HEK293 (cell line): ENCODE data around the gene C17orf100.

Source experiments
- CTCF ChIA-PET: fragments of 350-600 bp; formaldehyde crosslinking; extraction: SDS; loops from one replicate; lab custom pipeline; 2021; ENCODE audit warnings: antibody characterized with exemption; lab: Yijun Ruan, JAX
- POLR2A ChIA-PET: fragments of 300-600 bp; formaldehyde crosslinking; extraction: SDS; loops from one replicate; lab custom pipeline; 2020; ENCODE audit warnings: antibody characterized with exemption, inconsistent platforms; lab: Yijun Ruan, JAX
- H3K27ac ChIP-seq: fragments of 200-500 bp; sonication (Bioruptor generic); 2 replicates; pipeline ENCODE4 v1.5.1; 2014; ENCODE audit warnings: low read depth, low read length, control low read depth, inconsistent platforms; ENCODE audit errors: extremely low read depth
- H3K36me3 ChIP-seq, 2 experiments: fragments of 200-500 bp in 1 of 2; sonication (Bioruptor generic) in 1 of 2; 1 replicate in 1 of 2; 2 replicates in 1 of 2; pipeline ENCODE4 v1.5.1; 2014 to 2017; ENCODE audit warnings: inconsistent platforms in 2 of 2, low read length in 2 of 2; ENCODE audit not compliant: control insufficient read depth in 2 of 2, insufficient read depth in 1 of 2
- H3K4me1 ChIP-seq: fragments of 200-500 bp; sonication (Bioruptor generic); 2 replicates; pipeline ENCODE4 v1.5.1; 2014; ENCODE audit warnings: mild to moderate bottlenecking, low read length, inconsistent platforms; ENCODE audit not compliant: control insufficient read depth, insufficient read depth
- H3K4me3 ChIP-seq: 2 replicates; pipeline ENCODE4 v1.5.1; 2011; ENCODE audit warnings: low read depth, mild to moderate bottlenecking, control low read depth, low read length, moderate library complexity
- H3K9me3 ChIP-seq: fragments of 200-500 bp; sonication (Bioruptor generic); 2 replicates; pipeline ENCODE4 v1.5.1; 2014; ENCODE audit warnings: low read depth, low read length, inconsistent platforms; ENCODE audit not compliant: control insufficient read depth, insufficient read depth
- EGR2 ChIP-seq: fragments of 450-650 bp; formaldehyde crosslinking; IDR thresholded peaks from 2 replicates; pipeline ENCODE4 v1.5.1; 2016; ENCODE audit warnings: low read depth, missing biosample characterization, missing genetic modification characterization
- KLF1 ChIP-seq: fragments of 450-650 bp; formaldehyde crosslinking; IDR thresholded peaks from 2 replicates; pipeline ENCODE4 v1.5.1; 2016; ENCODE audit warnings: missing biosample characterization, missing genetic modification characterization
- KLF10 ChIP-seq: fragments of 450-650 bp; IDR thresholded peaks from 2 replicates; pipeline ENCODE4 v1.5.1; 2018; ENCODE audit warnings: missing biosample characterization, mild to moderate bottlenecking, missing genetic modification characterization
- KLF8 ChIP-seq: fragments of 450-650 bp; formaldehyde crosslinking; IDR thresholded peaks from 2 replicates; pipeline ENCODE4 v1.5.1; 2016; ENCODE audit warnings: missing biosample characterization, missing genetic modification characterization
- PATZ1 ChIP-seq: fragments of 450-650 bp; formaldehyde crosslinking; IDR thresholded peaks from 2 replicates; pipeline ENCODE4 v1.5.1; 2016; ENCODE audit warnings: missing biosample characterization, missing genetic modification characterization
- PRDM4 ChIP-seq: fragments of 450-650 bp; formaldehyde crosslinking; IDR thresholded peaks from 2 replicates; pipeline ENCODE4 v1.5.1; 2017; ENCODE audit warnings: missing biosample characterization, missing genetic modification characterization
- SCRT1 ChIP-seq: fragments of 450-650 bp; formaldehyde crosslinking; IDR thresholded peaks from 2 replicates; pipeline ENCODE4 v1.5.1; 2016; ENCODE audit warnings: missing biosample characterization, missing genetic modification characterization, borderline replicate concordance
- SP2 ChIP-seq: fragments of 450-650 bp; formaldehyde crosslinking; IDR thresholded peaks from 2 replicates; pipeline ENCODE4 v1.5.1; 2016; ENCODE audit warnings: missing biosample characterization, missing genetic modification characterization
- SP3 ChIP-seq: fragments of 450-650 bp; formaldehyde crosslinking; IDR thresholded peaks from 2 replicates; pipeline ENCODE4 v1.5.1; 2016; ENCODE audit warnings: missing biosample characterization, missing genetic modification characterization
- SP7 ChIP-seq: fragments of 450-650 bp; formaldehyde crosslinking; IDR thresholded peaks from 2 replicates; pipeline ENCODE4 v1.5.1; 2016; ENCODE audit warnings: missing biosample characterization, missing genetic modification characterization
- ZBTB21 ChIP-seq: fragments of 450-650 bp; formaldehyde crosslinking; IDR thresholded peaks from 2 replicates; pipeline ENCODE4 v1.5.1; 2017; ENCODE audit warnings: missing biosample characterization, missing genetic modification characterization
- ZBTB8A ChIP-seq: fragments of 450-650 bp; formaldehyde crosslinking; IDR thresholded peaks from 2 replicates; pipeline ENCODE4 v1.5.1; 2016; ENCODE audit warnings: missing biosample characterization, missing genetic modification characterization
- ZFHX2 ChIP-seq: fragments of 450-650 bp; formaldehyde crosslinking; conservative IDR thresholded peaks from 2 replicates; pipeline ENCODE4 v1.5.1; 2016; ENCODE audit warnings: missing biosample characterization, missing genetic modification characterization
- ZNF155 ChIP-seq: fragments of 450-650 bp; formaldehyde crosslinking; IDR thresholded peaks from 2 replicates; pipeline ENCODE4 v1.5.1; 2016; ENCODE audit warnings: missing biosample characterization, missing genetic modification characterization
- ZNF292 ChIP-seq: fragments of 450-650 bp; formaldehyde crosslinking; IDR thresholded peaks from 2 replicates; pipeline ENCODE4 v1.5.1; 2016; ENCODE audit warnings: low read depth, missing biosample characterization, missing genetic modification characterization, borderline replicate concordance
- ZNF394 ChIP-seq: fragments of 450-650 bp; formaldehyde crosslinking; IDR thresholded peaks from 2 replicates; pipeline ENCODE4 v1.5.1; 2016; ENCODE audit warnings: missing biosample characterization, missing genetic modification characterization, mild to moderate bottlenecking, moderate library complexity, borderline replicate concordance
- ZNF518A ChIP-seq: fragments of 450-650 bp; formaldehyde crosslinking; conservative IDR thresholded peaks from 2 replicates; pipeline ENCODE4 v1.5.1; 2016; ENCODE audit warnings: low read depth, missing biosample characterization, missing genetic modification characterization
- ZNF600 ChIP-seq: fragments of 450-650 bp; formaldehyde crosslinking; IDR thresholded peaks from 2 replicates; pipeline ENCODE4 v1.5.1; 2016; ENCODE audit warnings: missing biosample characterization, missing genetic modification characterization
- ZNF629 ChIP-seq: fragments of 450-650 bp; formaldehyde crosslinking; IDR thresholded peaks from 2 replicates; pipeline ENCODE4 v1.5.1; 2017; ENCODE audit warnings: missing biosample characterization, missing genetic modification characterization
- ZNF785 ChIP-seq: fragments of 450-650 bp; formaldehyde crosslinking; IDR thresholded peaks from 2 replicates; pipeline ENCODE4 v1.5.1; 2016; ENCODE audit warnings: missing biosample characterization, missing genetic modification characterization
- ZNF792 ChIP-seq: fragments of 450-650 bp; formaldehyde crosslinking; IDR thresholded peaks from 2 replicates; pipeline ENCODE4 v1.5.1; 2016; ENCODE audit warnings: missing biosample characterization, missing genetic modification characterization
- TF ChIP-seq, protein P1 (sequence below): fragments of 450-650 bp; formaldehyde crosslinking; IDR thresholded peaks from 2 replicates; pipeline ENCODE4 v1.5.1; 2016; ENCODE audit warnings: missing biosample characterization, missing genetic modification characterization
- TF ChIP-seq, protein P2 (sequence below): fragments of 450-650 bp; formaldehyde crosslinking; IDR thresholded peaks from 2 replicates; pipeline ENCODE4 v1.5.1; 2016; ENCODE audit warnings: missing biosample characterization, missing genetic modification characterization

C17orf100 gene

GRCh38 chr17:6651354-6651918 lies at the start of gene C17orf100, which contains the start of gene MED31:
Gene C17orf100, plus strand, starts transcription at chr17:6651762. Its CDS starts 152 bp downstream, at chr17:6651914.
Gene MED31, minus strand, starts transcription at chr17:6651605. Its CDS starts 77 bp downstream, at chr17:6651528.
- POLR2A ChIA-PET, result interaction anchor here (0.5 to 1.7 kb wide), 8 partner anchors 10 to 1159 kb away, joined by 3 to 26 read pairs (median 4); partner anchors contain the start of genes PIMREG and TXNDC17
- Histone ChIP-seq H3K27ac (peak within 1 kb of the TSS; percentile 83), H3K4me1 (peaks cover 25% of the 10 kb centered on the region), H3K9me3 (no peaks in the 10 kb centered on the region), H3K4me3 (peak within 1 kb of the TSS; percentile 60), H3K36me3 (peaks cover 19 to 46% of the 10 kb centered on the region in 2 experiments)
- CTCF ChIA-PET, result interaction anchor here (0.6 to 1.1 kb wide), 3 partner anchors 11 to 401 kb away, joined by 3 read pairs; partner anchors contain the start of gene KIAA0753
- TF ChIP-seq EGR2, result peak; percentile 33; the same call in 1 of the 2 replicates
- TF ChIP-seq ZNF600 (tag by site-specific recombination), result peak; percentile 25; the same call in 1 of the 2 replicates
- TF ChIP-seq, protein P1, sequence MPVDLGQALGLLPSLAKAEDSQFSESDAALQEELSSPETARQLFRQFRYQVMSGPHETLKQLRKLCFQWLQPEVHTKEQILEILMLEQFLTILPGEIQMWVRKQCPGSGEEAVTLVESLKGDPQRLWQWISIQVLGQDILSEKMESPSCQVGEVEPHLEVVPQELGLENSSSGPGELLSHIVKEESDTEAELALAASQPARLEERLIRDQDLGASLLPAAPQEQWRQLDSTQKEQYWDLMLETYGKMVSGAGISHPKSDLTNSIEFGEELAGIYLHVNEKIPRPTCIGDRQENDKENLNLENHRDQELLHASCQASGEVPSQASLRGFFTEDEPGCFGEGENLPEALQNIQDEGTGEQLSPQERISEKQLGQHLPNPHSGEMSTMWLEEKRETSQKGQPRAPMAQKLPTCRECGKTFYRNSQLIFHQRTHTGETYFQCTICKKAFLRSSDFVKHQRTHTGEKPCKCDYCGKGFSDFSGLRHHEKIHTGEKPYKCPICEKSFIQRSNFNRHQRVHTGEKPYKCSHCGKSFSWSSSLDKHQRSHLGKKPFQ, result no peak
- peak; percentile 64; the same call in 1 of the 2 replicates for TF ChIP-seq PATZ1 (tag by site-specific recombination)
- peak; percentile 36 for TF ChIP-seq ZFHX2
- TF ChIP-seq ZNF292, result no peak
- TF ChIP-seq KLF10, result peak; percentile 59
- no peak for TF ChIP-seq PRDM4 (tag by site-specific recombination)
- TF ChIP-seq ZNF629, result peak; percentile 80
- peak; percentile 61 for TF ChIP-seq KLF1
- no peak for TF ChIP-seq ZNF792 (tag by site-specific recombination)
- no peak for TF ChIP-seq ZNF785 (tag by site-specific recombination)
- TF ChIP-seq ZNF155 (tag by site-specific recombination), result no peak
- TF ChIP-seq ZBTB8A (tag by site-specific recombination), result 0 out of 2 replicates have a peak, but pooled peaks have one; percentile 32
- peak; percentile 62 for TF ChIP-seq ZNF394 (tag by site-specific recombination)
- TF ChIP-seq SP3, result peak; percentile 96
- TF ChIP-seq, protein P2, sequence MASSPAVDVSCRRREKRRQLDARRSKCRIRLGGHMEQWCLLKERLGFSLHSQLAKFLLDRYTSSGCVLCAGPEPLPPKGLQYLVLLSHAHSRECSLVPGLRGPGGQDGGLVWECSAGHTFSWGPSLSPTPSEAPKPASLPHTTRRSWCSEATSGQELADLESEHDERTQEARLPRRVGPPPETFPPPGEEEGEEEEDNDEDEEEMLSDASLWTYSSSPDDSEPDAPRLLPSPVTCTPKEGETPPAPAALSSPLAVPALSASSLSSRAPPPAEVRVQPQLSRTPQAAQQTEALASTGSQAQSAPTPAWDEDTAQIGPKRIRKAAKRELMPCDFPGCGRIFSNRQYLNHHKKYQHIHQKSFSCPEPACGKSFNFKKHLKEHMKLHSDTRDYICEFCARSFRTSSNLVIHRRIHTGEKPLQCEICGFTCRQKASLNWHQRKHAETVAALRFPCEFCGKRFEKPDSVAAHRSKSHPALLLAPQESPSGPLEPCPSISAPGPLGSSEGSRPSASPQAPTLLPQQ (tag by site-specific recombination), result no peak
- TF ChIP-seq KLF8 (tag by site-specific recombination), result peak; percentile 95
- TF ChIP-seq ZBTB21 (tag by site-specific recombination), result peak; percentile 69
- TF ChIP-seq SP2, result peak; percentile 94
- peak; percentile 76 for TF ChIP-seq ZNF518A (tag by site-specific recombination)
- no peak for TF ChIP-seq SCRT1
- peak; percentile 50; the same call in 1 of the 2 replicates for TF ChIP-seq SP7 (tag by site-specific recombination)
